Activated naive CD8-positive, alpha-beta T cell (primary cell): ENCODE measurements around the gene SELENOF.

ENCODE experiments used
- H3K27ac Mint-ChIP-seq: one replicate; pipeline ENCODE4 v1.8.0; 2021; ENCODE audit warnings: mixed read lengths
- H3K27me3 Mint-ChIP-seq: one replicate; pipeline ENCODE4 v1.8.0; 2021; ENCODE audit warnings: mixed read lengths
- H3K36me3 Mint-ChIP-seq: one replicate; pipeline ENCODE4 v1.8.0; 2021; ENCODE audit warnings: mixed read lengths
- H3K4me1 Mint-ChIP-seq: one replicate; pipeline ENCODE4 v1.8.0; 2021; ENCODE audit warnings: low read depth, mixed read lengths
- H3K4me3 Mint-ChIP-seq: one replicate; pipeline ENCODE4 v1.8.0; 2021; ENCODE audit warnings: mild to moderate bottlenecking, mixed read lengths
- H3K9me3 Mint-ChIP-seq: one replicate; pipeline ENCODE4 v1.8.0; 2021; ENCODE audit warnings: low read depth, mixed read lengths

SELENOF gene

DNA sequence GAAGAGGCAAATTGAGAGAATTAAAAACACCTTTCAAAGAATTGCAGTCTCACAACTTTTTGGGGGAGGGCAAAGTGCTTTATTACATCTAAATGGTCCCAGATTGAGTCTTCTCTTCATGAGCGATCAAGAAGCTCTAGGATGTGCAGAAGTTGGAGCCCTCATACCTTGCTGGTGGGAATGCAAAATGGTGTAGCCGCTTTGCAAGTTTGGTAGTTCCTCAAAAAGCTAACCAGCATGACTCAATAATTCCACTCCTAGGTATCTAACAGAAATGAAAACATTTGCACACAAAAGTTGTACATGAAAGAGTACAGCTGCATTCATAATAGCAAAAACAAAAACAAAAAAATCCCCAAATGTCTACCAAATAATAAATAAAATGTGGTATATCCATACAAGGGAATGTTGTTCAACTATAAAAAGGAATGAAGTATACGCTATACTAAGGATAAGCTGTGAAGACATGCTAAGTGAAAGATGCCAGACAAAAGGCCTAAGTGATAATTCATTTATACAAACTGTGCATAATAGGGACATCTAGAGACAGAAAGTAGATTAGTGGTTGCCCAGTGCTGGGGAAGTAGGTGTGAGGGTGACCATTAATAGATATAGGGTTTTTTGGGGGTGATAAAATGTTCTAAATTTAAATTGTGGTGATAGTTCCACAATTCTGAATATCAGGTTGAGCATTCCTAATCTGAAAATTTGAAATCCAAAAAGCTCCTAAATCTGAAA is 55.2 kb downstream of the SELENOF start:
- Mint-ChIP-seq H3K4me1 (no peaks in the 10 kb centered on the region), H3K27ac (no peak overlapping the region), H3K4me3 (no peak overlapping the region), H3K27me3 (no peaks in the 10 kb centered on the region), H3K36me3 (no peaks in the 10 kb centered on the region), H3K9me3 (no peaks in the 10 kb centered on the region)

DNA sequence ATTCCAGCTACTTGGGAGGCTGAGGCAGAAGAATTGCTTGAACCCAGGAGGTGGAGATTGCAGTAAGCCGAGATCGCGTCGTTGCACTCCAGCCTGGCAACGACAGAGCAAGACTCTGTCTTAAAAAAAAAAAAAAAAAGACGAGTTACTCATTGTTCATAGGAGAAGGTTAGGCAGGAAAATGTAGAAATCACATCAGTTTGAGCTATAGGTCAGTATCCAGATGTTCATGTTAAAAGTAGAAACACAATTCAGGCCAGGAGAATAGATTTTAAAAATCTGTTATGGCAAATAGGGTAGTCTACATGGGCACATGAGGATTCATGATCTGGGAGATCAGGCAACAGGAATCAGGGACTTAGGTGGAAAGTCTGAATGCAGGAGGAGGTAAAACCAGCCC is 57.7 kb downstream of the SELENOF start:
- H3K36me3 Mint-ChIP-seq: no peaks in the 10 kb centered on the region
- no peaks in the 10 kb centered on the region for H3K9me3 Mint-ChIP-seq
- H3K27ac Mint-ChIP-seq: no peak overlapping the region
- no peaks in the 10 kb centered on the region for H3K27me3 Mint-ChIP-seq
- no peak overlapping the region for H3K4me3 Mint-ChIP-seq
- no peaks in the 10 kb centered on the region for H3K4me1 Mint-ChIP-seq

DNA sequence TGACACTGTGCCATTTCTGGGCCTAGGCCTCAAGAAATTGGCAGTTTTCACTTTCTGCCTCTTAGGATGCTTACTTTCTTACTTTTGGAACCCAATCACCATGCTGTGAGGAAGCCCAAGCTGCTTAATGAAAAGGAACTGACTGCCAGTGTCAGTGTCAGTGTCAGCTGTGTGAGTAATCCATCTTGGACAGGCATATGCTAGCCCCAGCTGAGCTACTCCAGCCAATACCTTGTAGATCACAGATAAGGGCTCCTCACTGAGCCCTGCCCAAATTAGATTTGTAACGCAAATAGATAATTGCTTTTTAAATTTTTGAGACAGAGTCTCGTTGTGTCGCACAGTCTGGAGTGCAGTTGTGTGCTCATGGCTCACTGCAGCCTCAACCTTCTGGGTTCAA is 59.6 kb downstream of the SELENOF start:
- H3K27me3 Mint-ChIP-seq: no peaks in the 10 kb centered on the region
- H3K36me3 Mint-ChIP-seq: peaks cover 3% of the 10 kb centered on the region
- H3K9me3 Mint-ChIP-seq: no peaks in the 10 kb centered on the region
- no peak overlapping the region for H3K27ac Mint-ChIP-seq
- H3K4me3 Mint-ChIP-seq: no peak overlapping the region
- H3K4me1 Mint-ChIP-seq: no peaks in the 10 kb centered on the region

DNA sequence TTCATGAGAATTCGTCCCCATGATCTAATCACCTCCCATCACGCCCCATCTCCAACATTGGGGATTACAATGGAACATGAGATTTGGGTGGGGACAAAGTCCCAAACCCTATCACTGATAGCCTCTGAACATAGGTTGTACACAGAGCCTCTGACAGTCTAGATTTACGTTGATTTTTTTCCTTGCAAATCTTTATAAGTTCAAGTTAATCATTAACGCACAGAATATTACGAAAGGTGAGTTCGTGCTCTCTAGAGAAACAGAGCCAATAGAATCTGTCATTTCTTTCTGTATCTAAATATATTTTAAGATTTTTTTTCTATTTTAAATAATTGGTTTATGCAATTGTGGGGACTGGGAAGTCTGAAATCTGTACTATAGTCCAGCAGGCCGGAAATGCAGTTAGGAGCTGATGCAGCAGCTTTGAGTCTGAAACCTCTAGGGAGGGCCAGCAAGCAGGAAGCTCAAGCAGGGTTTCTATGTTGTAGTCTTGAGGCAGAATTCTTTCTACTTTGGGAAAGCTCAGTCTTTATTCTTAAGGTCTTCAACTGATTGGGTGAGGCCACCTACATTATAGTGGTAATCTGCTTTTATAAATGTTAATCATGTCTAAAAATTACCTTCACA is 61.0 kb downstream of the SELENOF start:
- peaks cover 3% of the 10 kb centered on the region for H3K36me3 Mint-ChIP-seq
- no peak overlapping the region for H3K27ac Mint-ChIP-seq
- H3K27me3 Mint-ChIP-seq: no peaks in the 10 kb centered on the region
- H3K4me1 Mint-ChIP-seq: no peaks in the 10 kb centered on the region
- no peak overlapping the region for H3K4me3 Mint-ChIP-seq
- H3K9me3 Mint-ChIP-seq: no peaks in the 10 kb centered on the region

DNA sequence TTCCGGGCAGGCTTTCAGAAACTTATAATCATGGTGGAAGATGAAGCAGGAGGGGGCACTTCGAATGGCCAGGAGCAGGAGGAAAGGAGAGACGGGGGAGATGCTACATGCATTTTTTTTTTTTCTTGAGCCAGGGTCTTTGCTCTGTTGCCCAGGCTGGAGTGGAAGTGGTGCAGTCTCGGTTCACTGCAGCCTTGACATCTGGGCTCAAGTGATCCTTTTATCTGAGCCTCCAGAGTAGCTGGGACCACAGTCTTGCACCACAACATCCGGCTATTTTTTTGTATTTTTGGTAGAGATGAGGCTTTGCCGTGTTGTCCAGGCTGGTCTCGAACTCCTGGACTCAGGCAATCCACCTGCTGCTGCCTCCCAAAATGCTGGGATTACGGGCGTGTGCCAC is 61.6 kb downstream of the SELENOF start:
- H3K27ac Mint-ChIP-seq: no peak overlapping the region
- H3K9me3 Mint-ChIP-seq: no peaks in the 10 kb centered on the region
- H3K27me3 Mint-ChIP-seq: no peaks in the 10 kb centered on the region
- H3K36me3 Mint-ChIP-seq: peaks cover 3% of the 10 kb centered on the region
- no peaks in the 10 kb centered on the region for H3K4me1 Mint-ChIP-seq
- H3K4me3 Mint-ChIP-seq: no peak overlapping the region

DNA sequence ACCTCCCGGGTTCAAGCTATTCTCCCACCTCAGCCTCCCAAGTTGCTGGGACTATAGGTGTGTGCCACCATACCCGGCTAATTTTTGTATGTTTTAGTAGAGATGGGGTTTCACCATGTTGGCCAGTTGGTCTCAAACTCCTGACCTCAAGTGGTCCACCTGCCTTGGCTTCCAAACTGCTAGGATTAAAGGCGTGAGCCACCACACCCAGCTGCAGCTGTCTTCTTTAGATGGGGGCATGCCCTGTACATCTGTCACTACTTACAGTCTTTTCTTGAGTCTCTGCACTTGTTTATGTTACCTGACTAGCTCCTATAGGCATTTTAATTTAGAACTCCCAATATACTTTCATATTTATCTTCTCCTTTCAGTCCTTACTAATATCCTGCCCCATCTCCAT is 64.2 kb downstream of the SELENOF start:
- no peak overlapping the region for H3K27ac Mint-ChIP-seq
- H3K36me3 Mint-ChIP-seq: peaks cover 3% of the 10 kb centered on the region
- no peaks in the 10 kb centered on the region for H3K4me1 Mint-ChIP-seq
- H3K27me3 Mint-ChIP-seq: no peaks in the 10 kb centered on the region
- no peaks in the 10 kb centered on the region for H3K9me3 Mint-ChIP-seq
- no peak overlapping the region for H3K4me3 Mint-ChIP-seq

DNA sequence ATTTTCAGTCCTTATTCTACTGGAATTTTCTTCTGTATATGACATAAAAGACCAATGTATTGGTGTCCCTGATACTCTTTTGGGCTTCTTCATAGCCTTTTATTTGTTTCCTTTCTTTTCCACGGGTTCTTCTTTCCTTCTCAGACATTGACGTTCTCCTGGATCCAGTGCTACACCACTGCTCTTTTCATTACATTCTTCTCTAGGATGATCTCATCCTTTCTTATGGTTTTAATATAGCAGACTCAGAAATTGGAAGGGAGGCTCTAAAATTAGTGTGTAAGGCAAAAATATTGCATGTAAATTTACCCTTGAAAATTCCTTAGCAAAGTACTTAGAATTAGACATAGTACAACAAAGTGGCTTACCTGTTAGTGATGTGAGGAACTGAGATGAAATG is 65.3 kb downstream of the SELENOF start:
- H3K36me3 Mint-ChIP-seq: peaks cover 3% of the 10 kb centered on the region
- no peak overlapping the region for H3K4me3 Mint-ChIP-seq
- no peaks in the 10 kb centered on the region for H3K9me3 Mint-ChIP-seq

DNA sequence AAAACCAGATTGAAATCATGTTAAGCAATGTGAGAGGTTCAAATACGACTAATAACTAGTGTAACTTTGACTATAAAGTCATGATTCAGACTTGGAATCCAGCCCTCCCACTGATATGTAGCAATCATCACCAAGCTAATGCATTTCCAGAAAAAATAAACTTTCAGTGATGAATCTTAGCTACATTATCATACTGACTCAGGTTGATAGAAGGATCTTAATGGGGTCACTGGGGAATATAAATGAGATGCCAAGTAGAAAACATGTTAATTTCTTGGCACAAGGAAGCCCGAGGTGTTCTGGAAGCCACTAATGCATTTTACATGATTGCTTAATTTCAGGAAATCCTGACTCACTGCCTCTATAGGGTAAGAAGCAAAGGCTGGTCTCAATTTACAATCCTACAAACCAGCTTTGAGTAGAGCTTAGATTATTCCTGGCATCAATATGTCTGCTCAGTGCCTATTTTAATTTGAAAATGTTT is 67.7 kb downstream of the SELENOF start:
- H3K36me3 Mint-ChIP-seq: peaks cover 3% of the 10 kb centered on the region
- no peaks in the 10 kb centered on the region for H3K9me3 Mint-ChIP-seq
- no peak overlapping the region for H3K27ac Mint-ChIP-seq
- H3K4me1 Mint-ChIP-seq: no peaks in the 10 kb centered on the region
- H3K4me3 Mint-ChIP-seq: no peak overlapping the region
- H3K27me3 Mint-ChIP-seq: no peaks in the 10 kb centered on the region

More for the DNA sequence above, 65.3 kb downstream of the SELENOF start:
- Mint-ChIP-seq H3K27ac (no peak overlapping the region), H3K4me1 (no peaks in the 10 kb centered on the region), H3K27me3 (no peaks in the 10 kb centered on the region)

DNA sequence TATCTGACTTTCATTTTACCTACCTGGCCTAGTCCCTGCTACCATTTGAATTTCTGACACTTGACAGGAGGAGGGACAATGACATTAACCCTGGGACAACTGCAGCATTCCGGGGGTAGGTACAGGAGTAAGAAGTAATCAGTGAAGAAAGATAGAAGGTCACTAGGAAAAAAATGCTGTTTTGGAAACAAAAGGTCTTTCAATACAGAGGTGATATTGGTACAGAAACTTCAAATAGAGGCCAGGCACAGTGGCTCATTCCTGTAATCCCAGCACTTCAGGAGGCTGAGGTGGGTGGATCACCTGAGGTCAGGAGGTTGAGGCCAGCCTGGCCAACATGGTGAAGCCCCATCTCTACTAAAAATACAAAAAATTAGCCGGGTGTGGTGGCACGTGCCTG is 68.4 kb downstream of the SELENOF start:
- H3K4me1 Mint-ChIP-seq: no peaks in the 10 kb centered on the region
- no peaks in the 10 kb centered on the region for H3K27me3 Mint-ChIP-seq
- no peaks in the 10 kb centered on the region for H3K36me3 Mint-ChIP-seq
- no peak overlapping the region for H3K27ac Mint-ChIP-seq
- H3K4me3 Mint-ChIP-seq: no peak overlapping the region
- no peaks in the 10 kb centered on the region for H3K9me3 Mint-ChIP-seq

DNA sequence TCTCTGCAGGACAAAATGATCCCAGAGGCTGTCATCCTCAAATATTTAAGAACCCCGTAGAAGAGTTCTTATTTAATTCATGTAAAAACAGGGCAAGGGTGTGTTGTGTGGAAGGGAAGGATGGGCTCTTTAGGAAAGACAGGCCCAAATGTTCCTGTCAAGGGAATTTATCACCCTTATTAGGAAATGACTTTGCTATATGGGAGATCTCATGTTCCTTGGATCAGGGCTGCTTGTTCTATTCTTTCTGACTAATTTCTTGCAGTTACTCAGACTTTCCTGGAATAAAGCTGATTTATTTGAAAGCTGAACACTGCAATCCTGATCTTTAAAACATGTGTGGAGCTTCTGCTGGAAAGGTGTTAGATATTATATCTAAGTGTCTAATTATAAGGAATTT is 72.8 kb downstream of the SELENOF start:
- H3K4me1 Mint-ChIP-seq: no peaks in the 10 kb centered on the region

DNA sequence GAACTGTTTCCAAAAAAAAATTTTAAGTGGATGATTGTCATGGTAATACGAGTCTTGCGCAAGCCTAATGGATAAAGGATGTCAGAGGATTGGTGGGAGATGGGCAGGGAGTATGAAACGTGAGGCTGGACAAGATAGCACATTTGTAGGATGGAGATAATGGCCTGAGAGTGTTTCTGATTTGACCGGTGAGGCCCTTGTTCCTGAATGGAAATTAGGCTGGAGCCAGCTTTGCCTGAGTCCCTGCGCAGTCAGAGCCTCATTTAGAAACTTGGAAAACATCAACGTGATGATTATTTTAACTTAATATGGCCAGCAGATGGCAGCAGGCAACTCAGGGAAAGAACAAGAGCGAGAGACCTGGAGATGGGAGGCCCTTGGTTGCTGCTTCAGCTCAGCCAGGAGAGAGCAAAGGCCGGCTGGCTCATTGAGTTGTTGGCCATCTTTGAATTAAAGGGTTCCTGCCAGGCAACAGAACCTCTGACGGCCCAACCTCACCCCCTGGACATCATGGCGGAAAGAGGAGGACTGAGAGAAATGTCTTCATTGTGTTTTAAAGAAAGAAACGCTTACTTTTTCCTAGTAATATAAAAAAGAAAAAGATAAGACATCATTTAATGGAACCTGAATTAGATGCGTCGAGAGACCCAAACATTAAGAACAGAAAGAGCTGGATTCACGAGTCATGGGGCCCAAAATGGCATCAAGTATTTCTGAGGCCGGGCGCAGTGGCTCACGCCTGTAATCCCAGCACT is 80.3 kb downstream of the SELENOF start:
- H3K4me1 Mint-ChIP-seq: no peaks in the 10 kb centered on the region
- no peak overlapping the region for H3K27ac Mint-ChIP-seq
- no peak overlapping the region for H3K4me3 Mint-ChIP-seq
- H3K27me3 Mint-ChIP-seq: no peaks in the 10 kb centered on the region
- H3K9me3 Mint-ChIP-seq: no peaks in the 10 kb centered on the region
- H3K36me3 Mint-ChIP-seq: no peaks in the 10 kb centered on the region

More for the DNA sequence above, 72.8 kb downstream of the SELENOF start:
- H3K4me3 Mint-ChIP-seq: no peak overlapping the region
- no peaks in the 10 kb centered on the region for H3K9me3 Mint-ChIP-seq
- H3K27ac Mint-ChIP-seq: no peak overlapping the region
- no peaks in the 10 kb centered on the region for H3K36me3 Mint-ChIP-seq
- no peaks in the 10 kb centered on the region for H3K27me3 Mint-ChIP-seq

DNA sequence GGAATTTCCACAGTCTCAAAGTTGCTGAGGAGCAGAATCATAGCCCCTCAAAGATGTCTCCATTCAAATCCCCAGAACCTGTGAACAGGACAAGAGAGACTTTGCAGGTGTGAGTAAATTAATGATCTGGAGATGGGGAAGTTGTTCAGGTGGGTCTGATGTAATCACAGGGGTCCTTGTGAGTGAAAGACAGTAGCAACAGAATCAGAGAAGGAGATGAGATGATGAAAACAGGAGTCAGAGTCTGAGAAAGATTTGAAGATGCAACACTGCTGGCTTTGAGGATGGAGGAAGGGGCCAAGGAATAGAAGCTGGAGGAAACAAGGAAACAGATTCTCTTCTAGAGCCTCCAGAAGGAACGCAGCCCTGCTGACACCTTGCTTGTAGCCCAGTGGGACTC is 81.5 kb downstream of the SELENOF start:
- no peaks in the 10 kb centered on the region for H3K36me3 Mint-ChIP-seq
- no peaks in the 10 kb centered on the region for H3K27me3 Mint-ChIP-seq
- H3K4me3 Mint-ChIP-seq: no peak overlapping the region
- H3K9me3 Mint-ChIP-seq: no peaks in the 10 kb centered on the region
- no peaks in the 10 kb centered on the region for H3K4me1 Mint-ChIP-seq
- no peak overlapping the region for H3K27ac Mint-ChIP-seq

DNA sequence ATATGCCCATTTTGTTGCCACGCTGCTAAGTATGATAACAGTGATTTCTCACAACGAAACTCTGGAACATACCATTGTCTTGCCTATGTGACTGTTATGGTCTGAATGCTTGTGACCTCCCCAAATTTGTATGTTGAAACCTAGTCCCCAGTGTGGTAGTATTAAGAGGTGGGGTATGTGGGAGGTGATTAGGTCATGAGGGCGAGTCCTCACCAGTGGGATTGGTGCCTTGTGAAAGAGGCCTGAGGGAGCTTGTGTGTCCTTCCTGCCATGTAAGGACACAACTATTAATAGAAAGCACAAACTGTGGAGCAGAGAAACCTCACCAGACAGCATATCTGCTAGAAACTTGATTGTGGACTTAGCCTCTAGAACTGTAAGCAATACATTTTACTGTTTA is 84.6 kb downstream of the SELENOF start:
- H3K4me3 Mint-ChIP-seq: no peak overlapping the region
- H3K27me3 Mint-ChIP-seq: peaks cover 2% of the 10 kb centered on the region
- no peaks in the 10 kb centered on the region for H3K4me1 Mint-ChIP-seq
- H3K9me3 Mint-ChIP-seq: no peaks in the 10 kb centered on the region
- H3K27ac Mint-ChIP-seq: no peak overlapping the region
- no peaks in the 10 kb centered on the region for H3K36me3 Mint-ChIP-seq

DNA sequence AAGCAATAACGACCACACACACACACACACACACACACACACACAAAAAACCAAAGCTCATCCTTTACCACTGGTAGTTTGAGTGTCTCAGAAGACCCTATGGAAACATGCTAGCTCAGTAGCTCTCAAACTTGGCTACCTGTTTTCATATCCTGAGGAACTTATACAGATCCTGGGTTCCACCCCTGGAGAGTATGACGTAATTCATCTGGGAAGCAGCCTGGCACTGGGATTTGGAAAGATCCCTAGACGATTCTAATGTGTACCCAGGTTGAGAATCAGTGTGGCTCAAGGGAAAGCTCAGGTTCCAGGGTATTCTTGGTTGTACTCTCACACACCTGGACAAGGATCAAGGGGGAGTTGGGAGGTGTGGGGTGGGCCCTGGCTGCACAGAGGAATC is 85.9 kb downstream of the SELENOF start:
- Mint-ChIP-seq H3K9me3 (no peaks in the 10 kb centered on the region), H3K4me1 (no peaks in the 10 kb centered on the region), H3K36me3 (no peaks in the 10 kb centered on the region), H3K27me3 (peaks cover 2% of the 10 kb centered on the region), H3K27ac (no peak overlapping the region), H3K4me3 (no peak overlapping the region)

DNA sequence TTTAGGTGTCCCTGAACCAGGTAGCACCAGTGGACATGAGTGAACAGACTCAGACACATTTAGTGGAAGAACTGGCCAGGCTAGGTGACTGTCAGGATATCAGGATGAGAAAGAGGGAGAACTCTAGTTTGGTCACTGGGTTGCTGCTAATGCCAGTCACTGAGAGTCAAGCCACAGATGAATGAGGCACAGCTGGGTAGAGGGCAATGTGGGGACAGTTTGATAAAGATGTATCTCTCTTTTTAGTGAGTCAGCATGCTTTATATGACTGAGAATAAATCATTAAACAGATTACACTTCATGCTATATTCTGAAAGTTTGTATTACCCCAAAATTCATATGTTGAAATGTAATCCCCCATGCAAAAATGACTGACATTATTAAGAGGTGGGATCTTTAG is 87.1 kb downstream of the SELENOF start:
- no peaks in the 10 kb centered on the region for H3K4me1 Mint-ChIP-seq
- no peaks in the 10 kb centered on the region for H3K9me3 Mint-ChIP-seq
- H3K27ac Mint-ChIP-seq: no peak overlapping the region
- peaks cover 2% of the 10 kb centered on the region for H3K27me3 Mint-ChIP-seq
- no peak overlapping the region for H3K4me3 Mint-ChIP-seq
- no peaks in the 10 kb centered on the region for H3K36me3 Mint-ChIP-seq
